Stimulated activated CD4-positive, alpha-beta T cell treated with anti-CD3 and anti-CD28 coated beads, Interleukin-1b, Interleukin-23, amount 100 ng/mL, for 4 hours (primary cell): ENCODE data around the gene MYL9.

Experiments
- DNase-seq, 2 donors: peaks; one replicate each; pipeline ENCODE4 v3.0.0-alpha.2; 2020; ENCODE audit warnings: low read depth in 2 of 2

The MYL9 gene

GRCh38 chr20:36526521-36527011 is 14.8 kb upstream of the MYL9 start:
- DNase-seq: no peak

GRCh38 chr20:36527331-36528125 is 13.8 kb upstream of the MYL9 start:
- DNase-seq: no peak

- DNase-seq: no peak
These were observed 13.0 kb upstream of the MYL9 start for GRCh38 chr20:36528176-36528874.

- no peak for DNase-seq
These were observed 12.4 kb upstream of the MYL9 start for GRCh38 chr20:36528875-36529417.

GRCh38 chr20:36532388-36532787 is 8.9 kb upstream of the MYL9 start:
- DNase-seq: no peak

- no peak for DNase-seq
These were observed 8.5 kb upstream of the MYL9 start for GRCh38 chr20:36532822-36533221.

GRCh38 chr20:36538026-36538722 is 3.1 kb upstream of the MYL9 start:
- DNase-seq: no peak

GRCh38 chr20:36540551-36541211 is 638 bp upstream of the MYL9 start:
- no peak for DNase-seq

- DNase-seq: no peak
These were observed 609 bp downstream of the MYL9 start for GRCh38 chr20:36541768-36542488.

GRCh38 chr20:36542516-36543183 is 1.3 kb downstream of the MYL9 start:
- DNase-seq: no peak

GRCh38 chr20:36543184-36544133 is 2.1 kb downstream of the MYL9 start:
- DNase-seq: no peak

- no peak for DNase-seq
These were observed 3.1 kb downstream of the MYL9 start for GRCh38 chr20:36544134-36545018.

- DNase-seq: no peak
These were observed 4.9 kb downstream of the MYL9 start for GRCh38 chr20:36546111-36546736.

GRCh38 chr20:36547186-36548005 is 6.1 kb downstream of the MYL9 start:
- no peak for DNase-seq

GRCh38 chr20:36548006-36548315 is 6.6 kb downstream of the MYL9 start:
- no peak for DNase-seq

GRCh38 chr20:36548704-36549627 is 7.6 kb downstream of the MYL9 start:
- DNase-seq: no peak
